IgD-negative memory B cell (primary cell): ENCODE data around the gene ZNF501. TPM values are rescaled to one million over a fixed set of nuclear protein-coding genes. Genes with fewer than 3 reads are reported as not detected.

Experiments used
- H3K27ac Mint-ChIP-seq, 3 donors: one replicate each; pipeline ENCODE4 v1.8.0; 2020 to 2022; ENCODE audit warnings: mild to moderate bottlenecking in 3 of 3, mixed read lengths in 3 of 3, moderate library complexity in 1 of 3
- H3K27me3 Mint-ChIP-seq: one replicate; pipeline ENCODE4 v1.8.0; 2021; ENCODE audit warnings: mixed read lengths
- H3K36me3 Mint-ChIP-seq: one replicate; pipeline ENCODE4 v1.8.0; 2020; ENCODE audit warnings: mild to moderate bottlenecking, mixed read lengths
- H3K4me1 Mint-ChIP-seq, 3 donors: one replicate each; pipeline ENCODE4 v1.8.0; 2020 to 2022; ENCODE audit warnings: mixed read lengths in 3 of 3, mild to moderate bottlenecking in 1 of 3
- H3K4me3 Mint-ChIP-seq, 4 donors: one replicate each; pipeline ENCODE4 v1.8.0; 2020 to 2022; ENCODE audit warnings: mild to moderate bottlenecking in 4 of 4, mixed read lengths in 4 of 4, moderate library complexity in 3 of 4
- H3K9me3 Mint-ChIP-seq, 3 donors: one replicate each; pipeline ENCODE4 v1.8.0; 2020 to 2021; ENCODE audit warnings: mixed read lengths in 3 of 3, mild to moderate bottlenecking in 1 of 3
- polyA plus RNA-seq: library from polyadenylated mRNA; unstranded; fragments of 300-500 nt; fragmentation: Illumina TruSeq; gene quantifications from one replicate; pipeline ENCODE4 v1.2.3, GENCODE V29; 2021

Gene ZNF501
- polyA plus RNA-seq, 1 donor from 2014 or later = 2.0 TPM

DNA sequence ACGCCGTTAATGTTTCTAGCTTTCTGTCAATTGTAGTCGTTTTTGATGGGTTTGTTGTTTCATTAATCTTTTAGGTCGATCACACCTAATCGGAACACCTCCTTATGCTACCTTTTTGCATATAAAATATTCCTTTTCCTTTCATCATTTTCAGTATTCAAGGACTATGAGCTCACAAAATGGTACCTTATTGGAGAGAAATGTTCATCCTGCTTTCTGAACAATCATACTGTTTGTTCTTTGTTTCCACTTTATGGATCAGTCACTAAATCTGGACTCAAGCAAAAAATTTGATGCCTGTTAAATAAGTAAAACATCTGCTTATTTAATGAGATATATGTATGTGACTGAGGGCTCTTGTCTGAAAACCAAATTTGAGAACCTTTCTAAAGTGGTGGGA, 33.3 kb downstream of the ZNF501 start:
- H3K36me3 Mint-ChIP-seq = peaks cover 7% of the 10 kb centered on the region
- peaks cover 1 to 6% (median 2%) of the 10 kb centered on the region in 3 donors for H3K9me3 Mint-ChIP-seq
- peaks cover 14 to 29% (median 19%) of the 10 kb centered on the region in 3 donors for H3K4me1 Mint-ChIP-seq
- peak overlapping the region in 2 of 3 donors; percentile 1 to 81 for H3K27ac Mint-ChIP-seq
- H3K4me3 Mint-ChIP-seq = peak overlapping the region; percentile 88 to 99 (median 92)
- H3K27me3 Mint-ChIP-seq = no peaks in the 10 kb centered on the region

DNA sequence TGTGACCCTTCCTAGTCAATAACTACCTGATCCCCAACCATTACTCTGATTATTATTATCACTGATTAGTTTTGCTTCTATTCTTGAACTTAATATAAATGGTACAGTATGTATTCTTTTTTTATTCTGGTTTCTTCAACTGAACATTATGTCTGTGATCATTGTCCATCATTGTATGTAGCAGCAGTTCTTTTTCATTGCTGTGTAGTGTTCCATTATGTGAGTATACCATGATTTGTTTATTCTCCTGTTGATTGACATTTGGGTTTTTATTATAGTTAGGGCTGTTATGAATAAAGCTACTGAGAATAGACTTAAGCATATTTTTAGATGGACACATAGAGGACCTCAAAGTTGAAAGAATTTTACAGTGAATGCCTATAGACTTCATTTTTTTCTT, 34.8 kb downstream of the ZNF501 start:
- Mint-ChIP-seq H3K27ac (peak overlapping the region in 1 of 3 donors; percentile 20), H3K27me3 (no peaks in the 10 kb centered on the region), H3K9me3 (no peaks in the 10 kb centered on the region), H3K36me3 (peaks cover 5% of the 10 kb centered on the region), H3K4me3 (peak overlapping the region in 1 of 4 donors; percentile 65), H3K4me1 (peaks cover 11 to 22% (median 12%) of the 10 kb centered on the region in 3 donors)

DNA sequence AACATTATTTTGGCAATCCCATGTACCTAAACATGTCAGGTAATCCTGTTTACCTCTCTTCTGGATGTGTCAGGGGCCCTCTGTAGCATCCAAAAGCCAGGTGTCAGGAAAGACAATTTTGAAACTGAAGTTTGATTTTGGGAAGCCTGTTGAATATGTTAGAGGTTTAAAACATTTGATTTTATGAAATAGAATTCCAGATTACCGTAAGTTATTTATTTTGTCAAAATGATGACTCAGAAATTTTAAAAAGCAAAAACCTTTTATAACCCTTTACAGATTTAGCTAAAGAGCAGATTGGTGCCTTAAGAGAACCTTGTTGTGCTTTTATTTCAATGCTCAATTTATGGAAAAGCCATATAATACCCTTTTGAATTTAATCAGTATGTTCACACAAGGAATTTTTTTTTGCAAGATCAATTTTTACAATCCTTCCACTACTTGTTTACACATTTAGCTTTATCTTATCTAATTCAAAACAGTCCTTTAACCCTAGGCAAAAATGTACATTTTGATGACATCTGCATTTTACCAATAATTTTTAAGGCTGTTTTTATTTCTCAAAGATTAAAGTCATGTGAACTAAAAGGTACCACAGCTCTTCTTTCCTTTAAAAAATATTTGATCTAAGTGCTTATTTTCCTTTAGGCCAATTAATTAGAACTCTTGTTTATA, 42.1 kb downstream of the ZNF501 start:
- Mint-ChIP-seq H3K9me3 (peaks cover 4 to 13% (median 10%) of the 10 kb centered on the region in 3 donors), H3K27me3 (no peaks in the 10 kb centered on the region), H3K4me1 (peaks cover 0 to 2% (median 1%) of the 10 kb centered on the region in 3 donors), H3K36me3 (peaks cover 13% of the 10 kb centered on the region), H3K27ac (no peak overlapping the region), H3K4me3 (no peak overlapping the region)

DNA sequence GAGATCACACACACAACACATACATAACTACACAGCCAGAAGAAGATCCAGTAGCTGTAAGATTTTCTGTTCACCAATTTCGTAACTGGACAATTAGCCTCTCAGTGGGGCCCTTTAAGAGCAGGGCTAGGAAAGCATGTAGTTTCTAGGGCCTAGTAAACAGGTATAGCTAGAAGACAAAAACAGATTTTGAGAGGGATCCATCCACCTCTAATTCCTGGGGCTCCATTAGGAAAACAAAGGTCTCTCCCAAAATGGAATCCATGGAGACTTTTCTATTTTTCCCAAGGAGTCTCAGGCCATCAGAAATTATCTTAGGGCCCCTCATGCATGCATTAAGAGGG, 42.6 kb downstream of the ZNF501 start:
- Mint-ChIP-seq H3K27me3 (no peaks in the 10 kb centered on the region), H3K36me3 (peaks cover 13% of the 10 kb centered on the region), H3K9me3 (peaks cover 4 to 13% (median 10%) of the 10 kb centered on the region in 3 donors), H3K27ac (no peak overlapping the region), H3K4me1 (peaks cover 0 to 2% (median 1%) of the 10 kb centered on the region in 3 donors), H3K4me3 (no peak overlapping the region)

DNA sequence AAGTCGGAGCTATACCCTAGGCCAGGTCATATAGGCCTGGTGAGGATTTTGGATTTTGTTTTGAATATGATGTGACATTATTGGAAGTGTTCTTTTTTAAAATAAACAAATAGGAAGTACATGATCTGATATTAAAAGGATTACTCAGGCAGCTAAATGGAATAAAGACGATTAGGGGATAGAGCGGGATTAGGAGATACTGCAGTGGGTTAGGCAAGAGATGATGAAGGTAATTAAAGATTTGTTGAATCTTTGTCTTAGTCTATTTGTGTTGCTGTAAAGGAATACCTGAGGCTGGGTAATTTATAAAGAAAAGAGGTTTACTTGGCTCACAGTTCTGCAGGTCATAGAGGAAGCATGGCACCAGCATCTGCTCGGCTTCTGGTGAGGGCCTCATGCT, 53.5 kb downstream of the ZNF501 start:
- Mint-ChIP-seq H3K4me1 (no peaks in the 10 kb centered on the region), H3K9me3 (no peaks in the 10 kb centered on the region), H3K27ac (no peak overlapping the region), H3K27me3 (no peaks in the 10 kb centered on the region), H3K4me3 (no peak overlapping the region), H3K36me3 (peaks cover 7% of the 10 kb centered on the region)

Other genes with a start within 250 kb of the ZNF501 start
- 1.8 TPM for gene ZKSCAN7, start 174.4 kb upstream of the ZNF501 start, polyA plus RNA-seq
- not detected for gene ZNF660, start 144.7 kb upstream of the ZNF501 start, polyA plus RNA-seq
- 5.9 TPM for gene ZNF197, start 104.6 kb upstream of the ZNF501 start, polyA plus RNA-seq
- gene ZNF35, start 80.9 kb upstream of the ZNF501 start, polyA plus RNA-seq = 6.9 TPM
- 1.9 TPM for gene ZNF502, start 17.0 kb upstream of the ZNF501 start, polyA plus RNA-seq
- gene KIAA1143, start 32.0 kb downstream of the ZNF501 start, polyA plus RNA-seq = 38.7 TPM
- gene KIF15, start 32.2 kb downstream of the ZNF501 start, polyA plus RNA-seq = 0.60 TPM
- gene TMEM42, start 132.3 kb downstream of the ZNF501 start, polyA plus RNA-seq = 30.4 TPM
- gene TGM4, start 145.0 kb downstream of the ZNF501 start, polyA plus RNA-seq = 0.06 TPM
- gene ZDHHC3, start 246.5 kb downstream of the ZNF501 start, polyA plus RNA-seq = 33.6 TPM
- 37.7 TPM for gene EXOSC7, start 246.6 kb downstream of the ZNF501 start, polyA plus RNA-seq